Activated CD4-positive, alpha-beta T cell treated with anti-CD3 and anti-CD28 coated beads, Interleukin-2, Interleukin-4, amounts not matched to agents 100 ng/mL and 50 ng/mL, durations not matched to agents 16 hours and 8 hours (primary cell): Measurements from ENCODE around the gene RTN1.

Source experiments
- DNase-seq: peaks from one replicate; pipeline ENCODE4 v3.0.0-alpha.2; 2020; ENCODE audit warnings: low spot score

RTN1 gene

GRCh38 chr14:59870277-59871165 is at the start of gene RTN1:
TSS of gene RTN1 (minus strand) at chr14:59870776. CDS start at chr14:59870630, 146 bp downstream.
- DNase-seq = peak; percentile 8

- DNase-seq = no peak
Measured at GRCh38 chr14:59920378-59920683, 49.8 kb upstream of the RTN1 start.

- DNase-seq = no peak
Measured at GRCh38 chr14:59919570-59920377, 49.2 kb upstream of the RTN1 start, which contains the start of gene LRRC9. TSS of gene LRRC9 (plus strand) at chr14:59920144.

GRCh38 chr14:59918824-59919569 is 48.4 kb upstream of the RTN1 start:
- no peak for DNase-seq

- no peak for DNase-seq
Measured at GRCh38 chr14:59913187-59913586, 42.6 kb upstream of the RTN1 start.

- DNase-seq = no peak
Measured at GRCh38 chr14:59912443-59912842, 41.9 kb upstream of the RTN1 start.

- DNase-seq = no peak
Measured at GRCh38 chr14:59905188-59905587, 34.6 kb upstream of the RTN1 start.

- no peak for DNase-seq
Measured at GRCh38 chr14:59904184-59904583, 33.6 kb upstream of the RTN1 start.

- DNase-seq = no peak
Measured at GRCh38 chr14:59900556-59900955, 30.0 kb upstream of the RTN1 start.

- DNase-seq = no peak
Measured at GRCh38 chr14:59897757-59898383, 27.3 kb upstream of the RTN1 start.

GRCh38 chr14:59895721-59896120 is 25.1 kb upstream of the RTN1 start:
- no peak for DNase-seq

- no peak for DNase-seq
Measured at GRCh38 chr14:59890676-59891075, 20.1 kb upstream of the RTN1 start.

- no peak for DNase-seq
Measured at GRCh38 chr14:59882957-59883356, 12.4 kb upstream of the RTN1 start.

- DNase-seq = no peak
Measured at GRCh38 chr14:59871166-59871495, 555 bp upstream of the RTN1 start.

GRCh38 chr14:59869381-59870255 is 958 bp downstream of the RTN1 start:
- DNase-seq = no peak

- no peak for DNase-seq
Measured at GRCh38 chr14:59868021-59868420, 2.6 kb downstream of the RTN1 start.

GRCh38 chr14:59863806-59864525 is 6.6 kb downstream of the RTN1 start:
- no peak for DNase-seq

- DNase-seq = no peak
Measured at GRCh38 chr14:59857328-59857727, 13.2 kb downstream of the RTN1 start.

- DNase-seq = no peak
Measured at GRCh38 chr14:59852350-59852749, 18.2 kb downstream of the RTN1 start.

GRCh38 chr14:59850458-59850857 is 20.1 kb downstream of the RTN1 start:
- DNase-seq = no peak
